HCT116 (cell line): ENCODE data around the gene ROBO1.

Experiments
- CBX3 ChIP-seq: IDR thresholded peaks from 2 replicates; pipeline ENCODE4 v1.6.1; 2012; ENCODE audit warnings: low read depth
- EZH2 ChIP-seq: fragments of 200-600 bp; sonication (generic); IDR thresholded peaks from 2 replicates; pipeline ENCODE4 v1.6.1; 2017; ENCODE audit warnings: antibody characterized with exemption, mixed run types

DNA sequence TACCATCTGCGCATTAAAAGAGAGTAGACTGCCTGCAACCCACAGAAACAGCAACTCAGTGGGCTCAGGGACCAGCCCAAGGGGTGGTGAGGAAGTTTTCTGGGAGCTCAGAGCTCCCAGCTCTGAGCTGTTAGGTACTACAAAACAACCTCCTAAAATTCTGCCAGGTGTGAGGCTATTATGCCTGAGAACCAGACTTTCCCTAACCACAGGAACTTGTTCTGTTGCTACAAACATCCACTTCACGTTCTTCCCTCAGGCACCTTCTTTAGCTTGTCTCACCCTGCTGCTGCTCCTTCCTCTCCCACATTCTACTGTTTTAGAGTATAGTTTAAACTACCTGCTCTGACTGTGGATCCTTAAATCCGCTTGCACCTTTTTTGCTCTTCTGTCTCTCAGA, 399.4 kb downstream of the ROBO1 start:
- no peak for TF ChIP-seq CBX3
- no peak for TF ChIP-seq EZH2
